HG02885 (cell line): Measurements from ENCODE around the gene ATP8B4.

Source experiments
- ATAC-seq: cut with Tn5 transposase; IDR thresholded peaks from one replicate; pipeline ENCODE4 v1.9.1; 2021; ENCODE audit warnings: mild to moderate bottlenecking; ENCODE audit not compliant: unreplicated experiment, poor library complexity

The ATP8B4 gene

GRCh38 chr15:50030456-50030855 is 88.6 kb downstream of the ATP8B4 start:
- ATAC-seq: no peak

GRCh38 chr15:50028326-50028725 is 90.7 kb downstream of the ATP8B4 start:
- ATAC-seq: no peak

GRCh38 chr15:50024281-50024680 is 94.8 kb downstream of the ATP8B4 start:
- ATAC-seq: no peak

- no peak for ATAC-seq
Observed at GRCh38 chr15:50018491-50018890, 100.5 kb downstream of the ATP8B4 start.

GRCh38 chr15:50017522-50017921 is 101.5 kb downstream of the ATP8B4 start:
- ATAC-seq: no peak

- ATAC-seq: no peak
Observed at GRCh38 chr15:50016951-50017350, 102.1 kb downstream of the ATP8B4 start.

- ATAC-seq: no peak
Observed at GRCh38 chr15:50012790-50013189, 106.2 kb downstream of the ATP8B4 start.

GRCh38 chr15:50009634-50010033 is 109.4 kb downstream of the ATP8B4 start:
- no peak for ATAC-seq

GRCh38 chr15:50003786-50004334 is 115.2 kb downstream of the ATP8B4 start:
- peak; percentile 100 for ATAC-seq

- ATAC-seq: no peak
Observed at GRCh38 chr15:49991587-49991986, 127.4 kb downstream of the ATP8B4 start.

GRCh38 chr15:49990835-49991545 is 128.0 kb downstream of the ATP8B4 start:
- ATAC-seq: no peak

GRCh38 chr15:49989498-49989897 is 129.5 kb downstream of the ATP8B4 start:
- no peak for ATAC-seq

- no peak for ATAC-seq
Observed at GRCh38 chr15:49988766-49989165, 130.3 kb downstream of the ATP8B4 start.

- ATAC-seq: no peak
Observed at GRCh38 chr15:49987896-49988295, 131.1 kb downstream of the ATP8B4 start.

- no peak for ATAC-seq
Observed at GRCh38 chr15:49987198-49987785, 131.7 kb downstream of the ATP8B4 start.

- ATAC-seq: no peak
Observed at GRCh38 chr15:49986326-49986725, 132.7 kb downstream of the ATP8B4 start.

- ATAC-seq: no peak
Observed at GRCh38 chr15:49985463-49985862, 133.6 kb downstream of the ATP8B4 start.

GRCh38 chr15:49984436-49984835 is 134.6 kb downstream of the ATP8B4 start:
- no peak for ATAC-seq

GRCh38 chr15:49982584-49982983 is 136.4 kb downstream of the ATP8B4 start:
- ATAC-seq: no peak

- no peak for ATAC-seq
Observed at GRCh38 chr15:49979705-49980382, 139.2 kb downstream of the ATP8B4 start.

- ATAC-seq: no peak
Observed at GRCh38 chr15:49978121-49978520, 140.9 kb downstream of the ATP8B4 start.
